Measurements from ENCODE around the gene CMIP. TPM values are rescaled to one million over a fixed set of nuclear protein-coding genes. Genes with fewer than 3 reads are reported as not detected.

CMIP gene
- polyA plus RNA-seq, 1 of the 3 experiments (the other 2 are of a cell fraction): 5.4 TPM

- Histone ChIP-seq H3K27me3 (ENCODE audit: insufficient read depth) (no peaks in the 10 kb centered on the region), H3K4me2 (no peak overlapping the region), H3F3A (replicated peaks; ENCODE audit: insufficient read depth) (no peaks in the 10 kb centered on the region), H3K9me2 (no peaks in the 10 kb centered on the region), H2AFZ (ENCODE audit: low read depth) (no peak overlapping the region), H3K4me3 (ENCODE audit: low read depth in 2 of 2, low read length in 1 of 2) (no peak overlapping the region), H3K4me1 (ENCODE audit: control insufficient read depth in 1 of 2, insufficient read depth in 2 of 2, low read depth in 1 of 2, low read length in 1 of 2) (no peaks in the 10 kb centered on the region), H3K79me2 (ENCODE audit: insufficient read depth) (no peaks in the 10 kb centered on the region), H3K9ac (no peak overlapping the region), H4K20me1 (ENCODE audit: insufficient read depth) (no peaks in the 10 kb centered on the region), H3K36me3 (replicated peaks in 1 of 2; ENCODE audit: control insufficient read depth in 1 of 2, insufficient read depth in 2 of 2, low read length in 1 of 2) (peaks cover 0 to 4% of the 10 kb centered on the region in 2 experiments), H3K9me3 (no peaks in the 10 kb centered on the region), H3K27ac (ENCODE audit: low read depth in 2 of 2, low read length in 1 of 2) (no peak overlapping the region)
- WGBS (ENCODE audit: low lambda C conversion rate): 94% methylated on average over 12 of the region's 14 CpGs
- ChIA-PET CTCF (interaction anchor here (1.0 to 1.3 kb wide), 2 partner anchors 11 to 277 kb away, joined by 3 read pairs; no protein-coding TSS in a partner anchor), POLR2A (no interaction called here)
- no peak for DNase-seq
- TF ChIP-seq, protein P1, sequence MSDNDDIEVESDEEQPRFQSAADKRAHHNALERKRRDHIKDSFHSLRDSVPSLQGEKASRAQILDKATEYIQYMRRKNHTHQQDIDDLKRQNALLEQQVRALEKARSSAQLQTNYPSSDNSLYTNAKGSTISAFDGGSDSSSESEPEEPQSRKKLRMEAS (IDR thresholded peaks at IDR 0.05; ENCODE audit: low read depth): no peak
- TF ChIP-seq FOSL2 (IDR thresholded peaks at IDR 0.05; ENCODE audit: borderline replicate concordance, low read depth) (no peak), REST (IDR thresholded peaks at IDR 0.05; ENCODE audit: low read depth, low read length) (no peak), RCOR1 (IDR thresholded peaks at IDR 0.05; ENCODE audit: low read length) (no peak), SMC3 (IDR thresholded peaks at IDR 0.05; ENCODE audit: low read depth, low read length) (no peak), MEF2A (IDR thresholded peaks at IDR 0.05; ENCODE audit: borderline replicate concordance, low read depth) (no peak), ELF1 (IDR thresholded peaks at IDR 0.05) (no peak), FOXJ3 (CRISPR knock-in tag; IDR thresholded peaks at IDR 0.05) (no peak), YY1 (IDR thresholded peaks at IDR 0.05; ENCODE audit: low read depth) (no peak), JUND (IDR thresholded peaks at IDR 0.05) (no peak), TAF1 (IDR thresholded peaks at IDR 0.05; ENCODE audit: borderline replicate concordance, low read depth, low read length) (no peak)
- TF ChIP-seq, protein P2, sequence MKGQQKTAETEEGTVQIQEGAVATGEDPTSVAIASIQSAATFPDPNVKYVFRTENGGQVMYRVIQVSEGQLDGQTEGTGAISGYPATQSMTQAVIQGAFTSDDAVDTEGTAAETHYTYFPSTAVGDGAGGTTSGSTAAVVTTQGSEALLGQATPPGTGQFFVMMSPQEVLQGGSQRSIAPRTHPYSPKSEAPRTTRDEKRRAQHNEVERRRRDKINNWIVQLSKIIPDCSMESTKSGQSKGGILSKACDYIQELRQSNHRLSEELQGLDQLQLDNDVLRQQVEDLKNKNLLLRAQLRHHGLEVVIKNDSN (IDR thresholded peaks at IDR 0.05; ENCODE audit: borderline replicate concordance, low read depth): no peak
These were observed 236.7 kb downstream of the CMIP start for GRCh38 chr16:81681311-81681710.

GRCh38 chr16:81684242-81684837 lies 239.7 kb downstream of the CMIP start:
- TF ChIP-seq IRF3 (IDR thresholded peaks at IDR 0.05; ENCODE audit: low read depth, low read length) (no peak), NFIC (IDR thresholded peaks at IDR 0.05; ENCODE audit: borderline replicate concordance) (no peak), CHD2 (IDR thresholded peaks at IDR 0.05; ENCODE audit: low read length, partially characterized antibody) (no peak)
- no peaks in the 10 kb centered on the region for H3K27me3 ChIP-seq (ENCODE audit: insufficient read depth)
- no peak overlapping the region for H2AFZ ChIP-seq (ENCODE audit: low read depth)
- ChIA-PET CTCF (no interaction called here), POLR2A (no interaction called here)
- DNase-seq: no peak
- H3K9me2 ChIP-seq: no peaks in the 10 kb centered on the region
- 97% methylated on average over 12 of the region's 13 CpGs for WGBS (ENCODE audit: low lambda C conversion rate)
- no peaks in the 10 kb centered on the region for H4K20me1 ChIP-seq (ENCODE audit: insufficient read depth)
- no peak overlapping the region for H3K4me3 ChIP-seq (ENCODE audit: low read depth in 2 of 2, low read length in 1 of 2)
- no peak overlapping the region for H3K27ac ChIP-seq (ENCODE audit: low read depth in 2 of 2, low read length in 1 of 2)
- H3K4me1 ChIP-seq (ENCODE audit: control insufficient read depth in 1 of 2, insufficient read depth in 2 of 2, low read depth in 1 of 2, low read length in 1 of 2): no peaks in the 10 kb centered on the region
- H3K9me3 ChIP-seq: no peaks in the 10 kb centered on the region
- H3F3A ChIP-seq (replicated peaks; ENCODE audit: insufficient read depth): no peaks in the 10 kb centered on the region
- H3K79me2 ChIP-seq (ENCODE audit: insufficient read depth): no peaks in the 10 kb centered on the region
- H3K9ac ChIP-seq: no peak overlapping the region
- peaks cover 0 to 7% of the 10 kb centered on the region in 2 experiments for H3K36me3 ChIP-seq (replicated peaks in 1 of 2; ENCODE audit: control insufficient read depth in 1 of 2, insufficient read depth in 2 of 2, low read length in 1 of 2)
- no peak overlapping the region for H3K4me2 ChIP-seq

Data from SK-N-SH (cell line).